Endothelial cell of umbilical vein (primary cell): ENCODE data around the gene HIVEP3. TPM values are rescaled to one million over a fixed set of nuclear protein-coding genes. Genes with fewer than 3 reads are reported as not detected.

ENCODE experiments used
- BruUV-seq: library from RNA; stranded (reverse); fragments of 400-500 nt; replicated peaks from 2 replicates; lab custom pipeline; 2021; lab: Mats Ljungman, UMichigan
- CTCF ChIA-PET: fragments of 300-600, 350-600 bp; sonication (Branson Sonifier 250); formaldehyde crosslinking; loops from one replicate; lab custom pipeline; 2021; ENCODE audit warnings: antibody characterized with exemption, inconsistent platforms; lab: Charles Lee
- POLR2A ChIA-PET: fragments of 300-600, 350-600 bp; sonication (Branson Sonifier 250); formaldehyde crosslinking; loops from one replicate; lab custom pipeline; 2021; ENCODE audit warnings: antibody characterized with exemption, inconsistent platforms; lab: Charles Lee
- DNase-seq: peaks from one replicate; pipeline ENCODE4 v3.0.0-alpha.2; 2011; ENCODE audit warnings: low read depth, low spot score
- FAIRE-seq: peaks from 2 replicates; lab custom pipeline; 2011; peaks lifted over from hg19 to GRCh38; lab: Jason Lieb, UNC
- H2AFZ ChIP-seq: 2 replicates; pipeline ENCODE4 v1.6.0; 2012; ENCODE audit warnings: low read depth, low read length, control low read depth, inconsistent platforms
- H3K27ac ChIP-seq: 2 replicates; pipeline ENCODE4 v1.5.1; 2011; ENCODE audit warnings: low read depth, mild to moderate bottlenecking, control low read depth, low read length, moderate library complexity; ENCODE audit not compliant: insufficient read depth
- H3K27me3 ChIP-seq, 2 experiments: 2 replicates each; pipeline versions ENCODE4 v1.6.0 to v1.6.1; 2011; ENCODE audit warnings: low read length in 2 of 2, mixed read lengths in 1 of 2; ENCODE audit not compliant: control insufficient read depth in 2 of 2, insufficient read depth in 2 of 2
- H3K36me3 ChIP-seq, 2 experiments: 2 replicates in 1 of 2; 3 replicates in 1 of 2; pipeline ENCODE4 v1.5.1; 2011; ENCODE audit warnings: low read length in 2 of 2, mild to moderate bottlenecking in 1 of 2, moderate library complexity in 1 of 2; ENCODE audit not compliant: control insufficient read depth in 2 of 2, insufficient read depth in 2 of 2; ENCODE audit errors: extremely low read depth in 1 of 2
- H3K4me1 ChIP-seq: 3 replicates; pipeline ENCODE4 v1.5.1; 2011; ENCODE audit warnings: mild to moderate bottlenecking, low read length; ENCODE audit not compliant: control insufficient read depth, insufficient read depth; ENCODE audit errors: extremely low read depth
- H3K4me2 ChIP-seq: 2 replicates; pipeline ENCODE4 v1.6.1; 2011; ENCODE audit warnings: low read length, control low read depth, mixed read lengths; ENCODE audit not compliant: insufficient read depth
- H3K4me3 ChIP-seq, 3 experiments: fragments of 200-600 bp in 1 of 3; sonication (generic), shearing (Covaris generic) in 1 of 3; replicated peaks in 1 of 3; 2 replicates each; pipeline ENCODE4 v1.5.1; 2011 to 2016; ENCODE audit warnings: control low read depth in 3 of 3, low read length in 3 of 3, mild to moderate bottlenecking in 2 of 3, inconsistent platforms in 1 of 3, low read depth in 1 of 3, moderate library complexity in 1 of 3; ENCODE audit not compliant: insufficient read depth in 1 of 3
- H3K79me2 ChIP-seq: 2 replicates; pipeline ENCODE4 v1.6.0; 2012; ENCODE audit warnings: low read length, inconsistent platforms; ENCODE audit not compliant: control insufficient read depth, insufficient read depth
- H3K9ac ChIP-seq: replicated peaks from 2 replicates; pipeline ENCODE3; 2011; ENCODE audit warnings: low read length, control low read depth; ENCODE audit not compliant: insufficient read depth; ENCODE audit errors: extremely low read depth
- H3K9me1 ChIP-seq: replicated peaks from 3 replicates; pipeline ENCODE4 v1.6.0; 2011; ENCODE audit warnings: mild to moderate bottlenecking, low read length; ENCODE audit not compliant: control insufficient read depth, insufficient read depth; ENCODE audit errors: extremely low read depth
- H3K9me3 ChIP-seq: replicated peaks from 2 replicates; pipeline ENCODE4 v1.5.1; 2012; ENCODE audit warnings: low read length, inconsistent platforms; ENCODE audit not compliant: control insufficient read depth, insufficient read depth
- H4K20me1 ChIP-seq: replicated peaks from 2 replicates; pipeline ENCODE3; 2011; ENCODE audit warnings: mild to moderate bottlenecking, low read length; ENCODE audit not compliant: control insufficient read depth, insufficient read depth; ENCODE audit errors: extremely low read depth
- CTCF ChIP-seq, 2 donors: IDR thresholded peaks; 1 replicate in 1 of 2; 2 replicates in 1 of 2; pipeline ENCODE4 v1.5.1; 2011; ENCODE audit warnings: low read length in 2 of 2, mild to moderate bottlenecking in 2 of 2, moderate library complexity in 2 of 2, control low read depth in 1 of 2, inconsistent platforms in 1 of 2, low read depth in 1 of 2; ENCODE audit not compliant: insufficient read depth in 1 of 2; ENCODE audit errors: extremely low read depth in 1 of 2
- EZH2 ChIP-seq: IDR thresholded peaks from 2 replicates; pipeline ENCODE4 v1.6.1; 2012; ENCODE audit warnings: borderline replicate concordance, low read depth, mild to moderate bottlenecking, moderate library complexity, low read length, inconsistent platforms; ENCODE audit not compliant: severe bottlenecking
- FOS ChIP-seq: IDR thresholded peaks from 2 replicates; pipeline ENCODE4 v1.6.1; 2011; ENCODE audit warnings: mild to moderate bottlenecking, low read length, moderate library complexity, borderline replicate concordance; ENCODE audit not compliant: insufficient read depth
- GATA2 ChIP-seq: IDR thresholded peaks from 2 replicates; pipeline ENCODE4 v1.7.0; 2011; ENCODE audit warnings: low read depth, mild to moderate bottlenecking, moderate library complexity, mixed read lengths, low read length; ENCODE audit not compliant: insufficient read length, insufficient read depth
- JUN ChIP-seq: IDR thresholded peaks from 2 replicates; pipeline ENCODE4 v1.6.1; 2011; ENCODE audit warnings: borderline replicate concordance, low read depth; ENCODE audit not compliant: insufficient read length, insufficient read depth
- MAX ChIP-seq: IDR thresholded peaks from 2 replicates; pipeline ENCODE4 v1.6.1; 2011; ENCODE audit not compliant: insufficient read depth, insufficient read length
- MYC ChIP-seq: IDR thresholded peaks from one replicate; pipeline ENCODE4 v1.6.1; 2011; ENCODE audit warnings: mild to moderate bottlenecking, low read depth, low read length
- POLR2A ChIP-seq: IDR thresholded peaks from 2 replicates; pipeline ENCODE4 v1.6.1; 2012; ENCODE audit warnings: low read depth, mild to moderate bottlenecking, control low read depth, low read length
- POLR2AphosphoS5 ChIP-seq: IDR thresholded peaks from 2 replicates; pipeline ENCODE4 v1.6.1; 2012; ENCODE audit warnings: low read depth, mild to moderate bottlenecking, control low read depth, low read length, moderate library complexity; ENCODE audit not compliant: insufficient read depth
- dilution Hi-C: fragments of 300-500 bp; cut with MboI; formaldehyde crosslinking; loops from one replicate; pipeline ENCODE4 v1.15.0; 2019; ENCODE audit warnings: low sequenced_read_pairs; ENCODE audit not compliant: extremely low pct_ligation_motif_present
- intact Hi-C: fragments of 100-400 bp; cut with micrococcal nuclease; formaldehyde crosslinking; loops from one replicate; pipeline ENCODE4 v1.10.0; 2022
- polyA plus RNA-seq, 4 experiments: library from polyadenylated mRNA; depleted of rRNA in 3 of 4; stranded (reverse) in 3 of 4; unstranded in 1 of 4; fragments of >200 nt; gene quantifications; 2 replicates each; pipeline versions ENCODE4 v1.2.1 to v1.2.3, GENCODE V29; 2011 to 2012; ENCODE audit warnings: missing spikeins in 1 of 4
- total RNA-seq: library from RNA; stranded (reverse); gene quantifications from 2 replicates; pipeline ENCODE4 v1.2.3, GENCODE V29; 2021

HIVEP3 gene
- total and polyA plus RNA-seq, 2 donors (not counting 3 experiments of a cell fraction or from before 2014, with no cell fraction given): 3.4 to 4.0 TPM

GRCh38 chr1:41558761-41559171, 360.0 kb downstream of the HIVEP3 start:
- Histone ChIP-seq H3K4me3 (no peak overlapping the region), H3K4me2 (no peak overlapping the region), H3K4me1 (no peaks in the 10 kb centered on the region), H4K20me1 (no peaks in the 10 kb centered on the region), H3K9ac (no peak overlapping the region), H2AFZ (no peak overlapping the region), H3K27ac (no peak overlapping the region), H3K36me3 (no peaks in the 10 kb centered on the region), H3K79me2 (no peaks in the 10 kb centered on the region), H3K9me1 (no peaks in the 10 kb centered on the region), H3K27me3 (no peaks in the 10 kb centered on the region), H3K9me3 (no peaks in the 10 kb centered on the region)
- dilution Hi-C loops: no loop called here
- intact Hi-C loops: no loop called here
- no peak for TF ChIP-seq MAX
- TF ChIP-seq POLR2AphosphoS5: no peak
- no peak for DNase-seq
- no peak for FAIRE-seq
- no TSS peak for BruUV-seq
- CTCF ChIA-PET: interaction anchor here (1.1 kb wide), 1 partner anchor 20 kb away, joined by 4 read pairs; no protein-coding TSS in a partner anchor
- POLR2A ChIA-PET: no interaction called here

GRCh38 chr1:41557751-41558455, 360.8 kb downstream of the HIVEP3 start:
- H3K4me2 ChIP-seq: no peak overlapping the region
- no peaks in the 10 kb centered on the region for H3K27me3 ChIP-seq
- FAIRE-seq (no peak), DNase-seq (no peak)
- no peaks in the 10 kb centered on the region for H3K9me3 ChIP-seq
- H2AFZ ChIP-seq: no peak overlapping the region
- no peak overlapping the region for H3K9ac ChIP-seq
- ChIA-PET CTCF (interaction anchor here (0.7 to 1.1 kb wide), 2 partner anchors 16 to 21 kb away, joined by 4 read pairs; no protein-coding TSS in a partner anchor), POLR2A (no interaction called here)
- no peak overlapping the region for H3K4me3 ChIP-seq
- no peaks in the 10 kb centered on the region for H3K36me3 ChIP-seq
- H4K20me1 ChIP-seq: no peaks in the 10 kb centered on the region
- dilution Hi-C loops (no loop called here), intact Hi-C loops (no loop called here)
- no peak for TF ChIP-seq POLR2A
- TF ChIP-seq GATA2: no peak
- no peak for TF ChIP-seq MAX
- TF ChIP-seq EZH2: no peak
- TF ChIP-seq MYC: no peak
- no peak for TF ChIP-seq POLR2AphosphoS5
- no peak for TF ChIP-seq FOS
- no peak for TF ChIP-seq CTCF (IDR thresholded peaks at IDR 0.05; ENCODE audit: extremely low read depth in 1 of 2, insufficient read depth in 1 of 2, low read depth in 1 of 2, low read length in 2 of 2)
- no peak for TF ChIP-seq JUN
- H3K27ac ChIP-seq: no peak overlapping the region
- no peaks in the 10 kb centered on the region for H3K4me1 ChIP-seq
- H3K9me1 ChIP-seq: no peaks in the 10 kb centered on the region
- BruUV-seq: no TSS peak
- no peaks in the 10 kb centered on the region for H3K79me2 ChIP-seq
